Measurements from ENCODE around the gene DOP1A.

GRCh38 chr6:83092756-83093399, 25.4 kb downstream of the DOP1A start:
- TF ChIP-seq CTCF (conservative IDR thresholded peaks at IDR 0.05; ENCODE audit: low read depth, low read length) (no peak), EZH2 (IDR thresholded peaks at IDR 0.05; ENCODE audit: low read length, unreplicated experiment) (no peak), EZH2phosphoT487 (IDR thresholded peaks at IDR 0.05; ENCODE audit: borderline replicate concordance, low read length) (no peak)

Measured in PC-3 (cell line).